Stimulated activated CD8-positive, alpha-beta memory T cell treated with anti-CD3 and anti-CD28 coated beads, Interleukin-7, amount 100 ng/mL, for 1 hour (primary cell): ENCODE measurements around the gene ACO2.
"Not testable (repeated sequence)": the region's sequence is repeated elsewhere in the genome, so short reads cannot be mapped to it uniquely, and the experiment has no call there.

Experiments
- DNase-seq, 2 donors: peaks; one replicate each; pipeline ENCODE4 v3.0.0-alpha.2; 2020; ENCODE audit warnings: low read depth in 2 of 2

The ACO2 gene

GRCh38 chr22:41568811-41569210, 99.9 kb downstream of the ACO2 start:
- DNase-seq = no peak

DNA sequence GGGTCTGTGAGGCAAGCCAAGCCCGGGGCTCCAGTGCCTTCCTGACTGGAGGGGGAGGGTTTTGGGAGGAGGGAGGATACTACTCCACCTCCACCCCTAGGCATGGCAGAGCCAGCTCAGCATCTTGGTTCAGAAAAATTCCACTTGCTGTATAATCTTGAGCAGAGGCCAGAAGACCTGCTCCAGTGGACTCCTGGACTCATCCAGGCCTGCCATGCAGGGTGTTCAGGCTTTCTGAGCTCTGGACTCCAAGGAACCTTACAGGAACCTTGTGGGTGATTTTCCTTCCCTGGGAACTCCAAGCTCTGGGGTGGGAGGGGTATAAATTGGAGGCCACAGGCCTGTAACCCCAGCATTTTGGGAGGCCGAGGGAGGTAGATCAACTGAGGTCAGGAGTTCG, 101.3 kb downstream of the ACO2 start:
- no peak for DNase-seq

- DNase-seq = no peak
Measured at GRCh38 chr22:41571786-41572185, 102.9 kb downstream of the ACO2 start.

DNA sequence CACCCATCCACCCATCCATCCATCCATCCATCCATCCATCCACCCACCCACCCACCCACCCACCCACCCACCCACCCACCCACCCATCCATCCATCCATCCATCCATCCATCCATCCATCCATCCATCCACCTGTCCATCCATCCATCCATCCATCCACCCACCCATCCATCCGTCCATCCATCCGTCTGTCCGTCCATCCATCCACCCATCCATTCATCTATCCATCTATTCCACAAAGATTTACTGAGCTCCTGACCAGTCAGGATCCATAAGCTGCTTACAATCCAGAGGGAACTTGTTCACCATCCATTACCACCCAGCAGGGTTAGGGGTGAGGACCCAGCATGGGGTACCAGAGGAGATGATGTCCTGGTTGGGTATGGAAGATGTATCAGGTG, 103.4 kb downstream of the ACO2 start:
- DNase-seq = not testable (repeated sequence)

DNA sequence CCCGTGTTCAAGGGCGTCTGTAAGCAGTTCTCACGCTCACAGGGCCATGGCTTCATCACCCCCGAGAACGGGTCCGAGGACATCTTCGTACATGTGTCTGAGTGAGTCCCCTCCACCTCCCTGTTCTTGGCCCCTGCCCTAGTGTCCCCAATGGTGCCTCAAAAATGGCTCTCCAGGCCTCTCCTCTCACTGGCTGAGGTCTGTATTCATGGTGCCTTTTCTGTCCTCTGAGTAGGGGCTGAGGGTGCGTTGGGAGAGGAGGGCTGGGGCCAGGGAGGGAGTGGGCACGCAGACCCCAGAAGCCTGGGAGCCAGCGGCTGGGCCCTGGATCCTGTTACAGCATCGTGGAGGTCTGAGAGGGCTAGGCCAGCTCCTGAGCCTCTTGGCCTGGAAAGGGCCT, 104.8 kb downstream of the ACO2 start:
- DNase-seq = no peak

DNA sequence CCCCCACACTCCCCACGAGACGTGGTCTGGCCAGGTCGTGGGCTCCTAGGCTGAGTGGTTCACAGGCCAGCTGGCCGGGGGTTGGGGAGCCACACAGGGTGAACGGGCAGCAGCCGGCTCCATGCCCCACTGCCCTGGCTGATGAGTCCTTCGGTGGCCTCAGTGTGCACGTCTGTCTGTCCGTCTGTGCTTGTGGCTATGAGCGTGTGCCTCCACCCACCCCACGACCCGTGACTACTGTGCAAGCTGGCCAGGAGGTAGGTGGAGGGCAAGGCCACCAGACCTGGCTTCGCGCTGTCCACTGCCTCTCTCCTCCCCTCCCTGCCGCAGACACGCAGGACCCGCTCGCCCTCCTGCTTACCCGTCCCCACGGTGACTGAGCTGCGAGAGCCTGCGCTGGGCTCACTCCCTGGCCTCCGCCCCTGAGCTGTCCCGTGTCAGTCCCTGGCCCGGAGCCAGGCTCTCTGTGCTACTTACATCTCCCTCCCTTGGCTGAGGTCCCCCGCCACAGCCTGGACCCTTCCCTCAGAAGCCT, 106.0 kb downstream of the ACO2 start:
- DNase-seq = no peak

DNA sequence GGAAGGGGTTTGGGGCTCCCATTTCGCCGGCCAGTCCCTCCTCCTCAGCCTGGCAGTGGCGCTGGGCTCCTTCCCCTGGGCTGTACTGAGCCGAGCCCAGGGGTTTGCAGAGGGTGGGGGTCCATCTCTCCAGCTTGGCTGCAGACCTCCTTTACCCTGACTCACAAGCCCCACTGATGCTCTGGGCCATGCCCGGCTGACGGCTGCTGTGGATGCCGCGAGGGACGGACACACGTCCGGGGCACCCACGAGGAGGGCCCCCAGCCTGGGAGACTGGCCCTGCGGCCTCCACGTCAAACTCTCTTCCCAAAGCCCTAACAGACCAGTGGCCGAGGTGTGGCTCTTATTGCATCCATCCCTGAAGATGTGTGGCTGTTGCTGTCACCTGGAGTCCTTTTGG, 106.6 kb downstream of the ACO2 start:
- DNase-seq = no peak

DNA sequence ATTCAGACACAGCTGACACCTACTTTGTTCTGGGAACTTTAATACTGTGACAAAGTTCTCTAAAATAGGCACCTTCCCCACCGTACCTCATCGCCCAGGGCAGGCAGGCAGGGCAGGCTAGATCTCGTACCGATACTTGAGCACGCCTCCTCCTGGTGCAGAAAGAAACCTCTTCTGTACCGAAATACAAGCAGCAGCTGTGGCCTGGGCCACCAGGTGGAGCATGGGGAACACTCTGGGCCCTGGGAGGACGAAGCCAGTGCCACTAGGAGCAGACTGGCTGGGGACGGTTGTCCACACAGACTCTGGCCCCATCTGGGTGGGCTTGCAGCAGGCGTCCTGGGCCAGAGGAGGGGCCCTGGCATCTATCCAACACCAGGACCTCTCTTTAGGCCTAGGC, 108.0 kb downstream of the ACO2 start:
- no peak for DNase-seq

- DNase-seq = no peak
Measured at GRCh38 chr22:41578114-41578513, 109.2 kb downstream of the ACO2 start.
